Activated naive CD8-positive, alpha-beta T cell treated with anti-CD3 and anti-CD28 coated beads for 36 hours (primary cell): Measurements from ENCODE around the gene GDF7. TPM values are rescaled to one million over a fixed set of nuclear protein-coding genes. Genes with fewer than 3 reads are reported as not detected.
"Not testable (repeated sequence)": the region's sequence is repeated elsewhere in the genome, so short reads cannot be mapped to it uniquely, and the experiment has no call there.

Experiments used
- DNase-seq: peaks from one replicate; pipeline ENCODE4 v3.0.0; 2021
- H3K27ac Mint-ChIP-seq: one replicate; pipeline ENCODE4 v1.8.0; 2022; ENCODE audit warnings: mild to moderate bottlenecking, moderate library complexity, mixed read lengths
- H3K27me3 Mint-ChIP-seq: one replicate; pipeline ENCODE4 v1.8.0; 2022; ENCODE audit warnings: mild to moderate bottlenecking, mixed read lengths
- H3K36me3 Mint-ChIP-seq: one replicate; pipeline ENCODE4 v1.8.0; 2021; ENCODE audit warnings: mild to moderate bottlenecking, mixed read lengths
- H3K4me1 Mint-ChIP-seq: one replicate; pipeline ENCODE4 v1.8.0; 2021; ENCODE audit warnings: mixed read lengths
- H3K4me3 Mint-ChIP-seq: one replicate; pipeline ENCODE4 v1.8.0; 2022; ENCODE audit warnings: mild to moderate bottlenecking, moderate library complexity, mixed read lengths
- H3K9me3 Mint-ChIP-seq: one replicate; pipeline ENCODE4 v1.8.0; 2022; ENCODE audit warnings: mixed read lengths
- total RNA-seq, 2 experiments: library from RNA; stranded (reverse); gene quantifications; one replicate each; pipeline ENCODE4 v1.2.3, GENCODE V29; 2021

GDF7 gene
- total RNA-seq, 2 experiments from 2014 or later = not detected

DNA sequence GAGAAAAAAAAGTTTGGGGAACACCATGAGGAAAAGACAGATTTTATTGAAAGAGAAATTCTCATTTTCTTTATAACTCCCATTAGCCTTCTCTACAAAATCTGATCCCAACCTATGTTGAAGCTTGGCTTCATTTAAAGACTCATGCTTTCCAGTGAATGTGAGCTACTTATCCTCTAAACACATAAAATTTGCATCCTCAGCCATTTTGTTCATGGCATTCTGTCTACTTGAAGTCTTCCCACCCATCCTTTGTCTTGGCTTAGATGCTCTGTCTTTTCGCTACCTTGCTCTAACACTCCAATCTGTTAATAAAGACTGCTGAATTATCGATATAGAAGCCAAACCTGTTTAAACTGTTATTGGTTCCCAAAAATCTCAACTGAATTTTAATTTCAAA, 39.3 kb downstream of the GDF7 start:
- no peak for DNase-seq
- H3K27ac Mint-ChIP-seq = no peak overlapping the region
- H3K36me3 Mint-ChIP-seq = peaks cover 17% of the 10 kb centered on the region
- H3K4me3 Mint-ChIP-seq = no peak overlapping the region
- peaks cover 2% of the 10 kb centered on the region for H3K4me1 Mint-ChIP-seq
- no peaks in the 10 kb centered on the region for H3K9me3 Mint-ChIP-seq
- H3K27me3 Mint-ChIP-seq = no peaks in the 10 kb centered on the region

DNA sequence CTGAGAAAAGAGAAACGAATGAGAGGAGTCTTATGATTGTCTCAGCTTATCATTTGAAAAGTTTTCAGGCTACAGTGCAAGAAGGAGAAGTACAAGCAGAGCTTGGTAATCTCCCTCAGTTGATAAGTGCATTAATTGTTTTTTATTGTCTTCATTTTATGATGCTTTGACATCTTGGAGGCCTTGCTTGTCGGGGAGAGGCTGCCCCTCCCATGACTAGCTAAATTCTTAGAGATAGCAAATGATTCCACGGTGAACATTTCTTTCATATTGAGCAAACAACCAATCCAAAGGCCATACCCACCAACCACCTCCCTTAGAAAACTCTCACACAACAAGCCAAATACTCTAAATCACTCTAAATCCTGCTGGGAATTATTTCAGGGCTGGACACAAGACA, 39.8 kb downstream of the GDF7 start:
- no peak overlapping the region for H3K27ac Mint-ChIP-seq
- H3K27me3 Mint-ChIP-seq = no peaks in the 10 kb centered on the region
- peaks cover 2% of the 10 kb centered on the region for H3K4me1 Mint-ChIP-seq
- no peak for DNase-seq
- no peaks in the 10 kb centered on the region for H3K9me3 Mint-ChIP-seq
- peaks cover 22% of the 10 kb centered on the region for H3K36me3 Mint-ChIP-seq
- no peak overlapping the region for H3K4me3 Mint-ChIP-seq

DNA sequence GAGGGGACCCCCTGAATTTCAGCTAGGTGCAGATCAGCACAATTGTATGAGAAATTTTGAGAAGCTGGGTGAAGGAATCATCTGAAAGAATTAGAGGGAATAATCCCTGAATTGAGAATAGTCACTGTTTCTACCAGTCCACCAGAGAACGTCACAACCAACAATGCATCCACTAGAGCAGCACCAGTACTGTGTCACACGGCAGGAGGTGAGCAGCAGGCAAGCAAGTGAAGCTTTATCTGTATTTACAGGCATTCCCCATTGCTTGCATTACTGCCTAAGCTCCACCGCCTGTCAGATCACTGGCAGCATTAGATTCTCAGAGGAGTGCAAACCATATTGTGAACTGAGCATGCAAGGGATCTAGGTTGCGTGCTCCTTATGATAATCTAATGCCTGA, 40.7 kb downstream of the GDF7 start:
- H3K4me1 Mint-ChIP-seq = peaks cover 2% of the 10 kb centered on the region
- no peak overlapping the region for H3K4me3 Mint-ChIP-seq
- peaks cover 1% of the 10 kb centered on the region for H3K9me3 Mint-ChIP-seq
- no peaks in the 10 kb centered on the region for H3K27me3 Mint-ChIP-seq
- H3K27ac Mint-ChIP-seq = no peak overlapping the region
- H3K36me3 Mint-ChIP-seq = peaks cover 26% of the 10 kb centered on the region
- DNase-seq = no peak

- H3K4me1 Mint-ChIP-seq, H3K27me3 Mint-ChIP-seq, DNase-seq, H3K27ac Mint-ChIP-seq, H3K4me3 Mint-ChIP-seq: not testable (repeated sequence)
- H3K9me3 Mint-ChIP-seq = peaks cover 11% of the 10 kb centered on the region
- H3K36me3 Mint-ChIP-seq = peaks cover 55% of the 10 kb centered on the region
These were observed 44.7 kb downstream of the GDF7 start for GRCh38 chr2:20711641-20712040.

DNA sequence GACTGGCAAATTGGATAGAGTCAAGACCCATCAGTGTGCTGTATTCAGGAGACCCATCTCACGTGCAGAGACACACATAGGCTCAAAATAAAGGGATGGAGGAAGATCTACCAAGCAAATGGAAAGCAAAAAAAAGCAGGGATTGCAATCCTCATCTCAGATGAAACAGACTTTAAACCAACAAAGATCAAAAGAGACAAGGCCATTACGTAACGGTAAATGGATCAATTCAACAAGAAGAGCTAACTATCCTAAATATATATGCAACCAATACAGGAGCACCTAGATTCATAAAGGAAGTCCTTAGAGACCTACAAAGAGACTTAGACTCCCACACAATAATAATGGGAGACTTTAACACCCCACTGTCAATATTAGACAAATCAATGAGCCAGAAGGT, 46.6 kb downstream of the GDF7 start:
- not testable (repeated sequence) for H3K4me1 Mint-ChIP-seq, H3K4me3 Mint-ChIP-seq, DNase-seq, H3K27ac Mint-ChIP-seq, H3K27me3 Mint-ChIP-seq
- Mint-ChIP-seq H3K36me3 (peaks cover 65% of the 10 kb centered on the region), H3K9me3 (peaks cover 18% of the 10 kb centered on the region)

- not testable (repeated sequence) for H3K4me3 Mint-ChIP-seq, H3K4me1 Mint-ChIP-seq, H3K27me3 Mint-ChIP-seq, DNase-seq, H3K27ac Mint-ChIP-seq
- Mint-ChIP-seq H3K36me3 (peaks cover 71% of the 10 kb centered on the region), H3K9me3 (peaks cover 24% of the 10 kb centered on the region)
These were observed 47.5 kb downstream of the GDF7 start for GRCh38 chr2:20714412-20714811.

DNA sequence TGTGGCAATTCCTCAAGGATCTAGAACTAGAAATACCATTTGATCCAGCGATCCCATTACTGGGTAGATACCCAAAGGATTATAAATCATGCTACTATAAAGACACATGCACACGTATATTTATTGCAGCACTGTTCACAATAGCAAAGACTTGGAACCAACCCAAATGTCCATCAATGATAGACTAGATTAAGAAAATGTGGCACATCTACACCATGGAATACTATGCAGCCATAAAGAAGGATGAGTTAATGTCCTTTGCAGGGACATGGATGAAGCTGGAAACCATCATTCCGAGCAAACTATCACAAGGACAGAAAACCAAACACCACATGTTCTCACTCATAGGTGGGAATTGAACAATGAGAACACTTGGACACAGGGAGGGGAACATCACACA, 49.2 kb downstream of the GDF7 start:
- Mint-ChIP-seq H3K9me3 (peaks cover 36% of the 10 kb centered on the region), H3K36me3 (peaks cover 81% of the 10 kb centered on the region)
- H3K4me1 Mint-ChIP-seq, H3K27me3 Mint-ChIP-seq, H3K4me3 Mint-ChIP-seq, DNase-seq, H3K27ac Mint-ChIP-seq: not testable (repeated sequence)

GRCh38 chr2:20717641-20718040, 50.7 kb downstream of the GDF7 start:
- peaks cover 43% of the 10 kb centered on the region for H3K9me3 Mint-ChIP-seq
- no peak for DNase-seq
- no peak overlapping the region for H3K27ac Mint-ChIP-seq
- no peaks in the 10 kb centered on the region for H3K27me3 Mint-ChIP-seq
- no peak overlapping the region for H3K4me3 Mint-ChIP-seq
- H3K4me1 Mint-ChIP-seq = no peaks in the 10 kb centered on the region
- H3K36me3 Mint-ChIP-seq = peaks cover 84% of the 10 kb centered on the region

GRCh38 chr2:20722592-20723240, 55.8 kb downstream of the GDF7 start:
- peaks cover 35% of the 10 kb centered on the region for H3K9me3 Mint-ChIP-seq
- H3K27ac Mint-ChIP-seq = no peak overlapping the region
- no peaks in the 10 kb centered on the region for H3K4me1 Mint-ChIP-seq
- peaks cover 71% of the 10 kb centered on the region for H3K36me3 Mint-ChIP-seq
- DNase-seq = no peak
- H3K27me3 Mint-ChIP-seq = no peaks in the 10 kb centered on the region
- no peak overlapping the region for H3K4me3 Mint-ChIP-seq

- Mint-ChIP-seq H3K27ac (no peak overlapping the region), H3K9me3 (peaks cover 28% of the 10 kb centered on the region), H3K4me1 (no peaks in the 10 kb centered on the region), H3K27me3 (no peaks in the 10 kb centered on the region), H3K4me3 (no peak overlapping the region), H3K36me3 (peaks cover 67% of the 10 kb centered on the region)
- no peak for DNase-seq
These were observed 56.6 kb downstream of the GDF7 start for GRCh38 chr2:20723543-20723942.

GRCh38 chr2:20724500-20725053, 57.6 kb downstream of the GDF7 start:
- H3K4me3 Mint-ChIP-seq = no peak overlapping the region
- peaks cover 62% of the 10 kb centered on the region for H3K36me3 Mint-ChIP-seq
- H3K27ac Mint-ChIP-seq = no peak overlapping the region
- H3K4me1 Mint-ChIP-seq = no peaks in the 10 kb centered on the region
- peaks cover 21% of the 10 kb centered on the region for H3K9me3 Mint-ChIP-seq
- H3K27me3 Mint-ChIP-seq = no peaks in the 10 kb centered on the region
- DNase-seq = no peak

DNA sequence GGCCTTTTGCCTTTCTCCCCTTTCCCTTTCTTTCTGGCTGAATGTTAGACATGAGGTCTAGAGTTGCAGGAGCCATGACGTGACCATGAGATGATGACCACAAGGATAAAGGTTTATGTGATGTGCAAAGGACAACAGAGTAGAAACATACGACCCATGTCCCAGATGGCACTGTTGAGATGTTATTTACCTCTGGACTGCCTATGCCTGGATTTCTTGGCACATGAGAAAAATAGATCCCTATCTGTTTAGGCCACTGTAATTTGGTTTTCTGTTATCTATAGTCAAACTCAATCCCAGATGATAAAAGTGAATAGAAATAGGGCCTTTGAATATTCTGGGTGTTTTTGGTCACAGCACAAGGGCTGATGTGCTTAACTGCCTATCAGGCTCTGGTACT, 58.8 kb downstream of the GDF7 start:
- Mint-ChIP-seq H3K36me3 (peaks cover 54% of the 10 kb centered on the region), H3K27ac (no peak overlapping the region), H3K9me3 (peaks cover 14% of the 10 kb centered on the region), H3K27me3 (no peaks in the 10 kb centered on the region), H3K4me3 (no peak overlapping the region), H3K4me1 (no peaks in the 10 kb centered on the region)
- no peak for DNase-seq

DNA sequence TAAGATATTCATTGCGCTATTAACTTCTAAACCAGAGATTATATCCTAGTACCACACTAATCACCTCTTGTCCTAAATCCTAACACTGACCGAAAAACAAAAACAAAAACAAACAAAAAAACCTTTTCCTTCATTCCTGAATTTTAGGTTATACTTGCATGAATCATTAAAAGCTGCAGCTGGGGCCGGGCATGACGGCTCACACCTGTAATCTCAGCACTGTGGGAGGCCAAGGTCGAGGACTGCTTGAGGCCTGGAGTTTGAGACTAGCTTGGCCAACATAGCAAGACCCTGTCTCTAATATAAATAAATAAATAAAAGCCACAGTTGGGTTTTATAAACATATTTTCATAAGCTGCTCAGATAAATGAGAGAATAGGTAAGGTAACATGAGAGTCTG, 60.0 kb downstream of the GDF7 start:
- peaks cover 5% of the 10 kb centered on the region for H3K9me3 Mint-ChIP-seq
- no peaks in the 10 kb centered on the region for H3K4me1 Mint-ChIP-seq
- H3K4me3 Mint-ChIP-seq = no peak overlapping the region
- H3K36me3 Mint-ChIP-seq = peaks cover 42% of the 10 kb centered on the region
- H3K27me3 Mint-ChIP-seq = no peaks in the 10 kb centered on the region
- no peak for DNase-seq
- H3K27ac Mint-ChIP-seq = no peak overlapping the region

DNA sequence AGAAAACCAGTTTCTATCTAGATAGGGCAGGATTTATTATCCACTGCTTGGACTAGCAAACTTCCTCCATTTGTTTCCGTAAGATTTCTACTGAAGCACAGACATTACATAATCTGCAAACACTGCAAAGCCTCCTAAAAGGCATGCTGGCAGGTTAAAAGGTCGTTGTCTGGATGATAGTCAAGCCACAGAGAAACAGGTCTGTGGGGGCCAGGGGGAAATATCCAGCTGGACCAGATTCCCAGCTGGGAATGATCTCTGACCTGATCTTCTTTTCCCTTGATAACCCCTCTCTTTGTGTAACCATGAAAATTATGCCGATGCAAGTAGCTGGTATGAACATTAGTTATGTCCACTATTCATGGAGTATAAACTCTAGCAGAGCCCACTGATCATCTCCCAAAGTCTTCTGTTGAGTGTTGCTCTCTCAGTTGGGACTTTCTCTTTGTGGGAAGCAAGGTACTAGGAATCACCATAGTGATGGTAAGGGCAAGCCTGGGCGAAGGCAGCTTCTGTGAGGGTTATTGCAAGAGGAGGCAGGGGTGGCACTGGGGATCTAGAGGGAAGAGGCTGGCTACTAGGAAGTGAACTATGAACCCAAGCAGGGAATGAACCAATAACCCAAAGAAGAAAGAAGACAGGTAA, 61.3 kb downstream of the GDF7 start:
- Mint-ChIP-seq H3K27me3 (no peaks in the 10 kb centered on the region), H3K4me1 (no peaks in the 10 kb centered on the region), H3K9me3 (no peaks in the 10 kb centered on the region), H3K27ac (no peak overlapping the region), H3K4me3 (no peak overlapping the region), H3K36me3 (peaks cover 38% of the 10 kb centered on the region)
- no peak for DNase-seq
